HCT116 (cell line): Measurements from ENCODE around the gene ZNF580.

ENCODE experiments used
- CTCF ChIP-seq, 3 experiments: fragments of 200-600 bp in 1 of 3; sonication (generic) in 1 of 3; IDR thresholded peaks in 2 of 3; conservative IDR thresholded peaks in 1 of 3; 2 replicates each; pipeline ENCODE4 v1.5.1; 2012 to 2017; ENCODE audit warnings: low read depth in 2 of 3, low read length in 2 of 3, antibody characterized with exemption in 1 of 3, borderline replicate concordance in 1 of 3, control low read depth in 1 of 3, mild to moderate bottlenecking in 1 of 3, mixed read lengths in 1 of 3, mixed run types in 1 of 3, moderate library complexity in 1 of 3; ENCODE audit not compliant: insufficient read depth in 1 of 3
- EZH2 ChIP-seq: fragments of 200-600 bp; sonication (generic); IDR thresholded peaks from 2 replicates; pipeline ENCODE4 v1.6.1; 2017; ENCODE audit warnings: antibody characterized with exemption, mixed run types
- POLR2A ChIP-seq: IDR thresholded peaks from 2 replicates; pipeline ENCODE4 v1.7.0; 2011; ENCODE audit warnings: borderline replicate concordance; ENCODE audit not compliant: insufficient read depth, insufficient read length; ENCODE audit errors: extremely low read depth
- RAD21 ChIP-seq: IDR thresholded peaks from 2 replicates; pipeline ENCODE4 v1.6.1; 2012; ENCODE audit warnings: low read depth, mild to moderate bottlenecking
- YY1 ChIP-seq: IDR thresholded peaks from 2 replicates; pipeline ENCODE4 v1.6.1; 2011; ENCODE audit warnings: low read length, low read depth, moderate library complexity, mild to moderate bottlenecking; ENCODE audit not compliant: insufficient replicate concordance; ENCODE audit errors: extremely low read depth
- ZBTB33 ChIP-seq: IDR thresholded peaks from 2 replicates; pipeline ENCODE4 v1.6.1; 2011; ENCODE audit warnings: mild to moderate bottlenecking, low read length, moderate library complexity; ENCODE audit not compliant: insufficient replicate concordance; ENCODE audit errors: extremely low read depth

GRCh38 chr19:55644191-55644833 is 3.5 kb downstream of the ZNF580 start:
- TF ChIP-seq ZBTB33 = no peak
- no peak for TF ChIP-seq CTCF (IDR thresholded peaks at IDR 0.05 in 2 of 3, conservative IDR thresholded peaks at IDR 0.05 in 1 of 3; ENCODE audit: borderline replicate concordance in 1 of 3, insufficient read depth in 1 of 3, low read depth in 2 of 3, low read length in 2 of 3)
- TF ChIP-seq YY1 = no peak
- no peak for TF ChIP-seq POLR2A
- TF ChIP-seq RAD21 = no peak
- TF ChIP-seq EZH2 = no peak
